Measurements from ENCODE around the gene APP. TPM values are rescaled to one million over a fixed set of nuclear protein-coding genes. Genes with fewer than 3 reads are reported as not detected.
A peak's percentile ranks its signal among the peaks of the same experiment; 100 is the strongest.

The APP gene
- total and polyA plus RNA-seq, 4 donors = 86.9 to 414 (median 367) TPM

GRCh38 chr21:26099610-26100219 is 70.9 kb downstream of the APP start:
- peaks cover 0 to 17% (median 8%) of the 10 kb centered on the region in 5 donors for H3K4me1 ChIP-seq (ENCODE audit: control insufficient read depth in 5 of 5, insufficient read depth in 5 of 5, low read length in 5 of 5)
- peak; percentile 61 to 90 (median 81) for DNase-seq
- no peak for TF ChIP-seq CTCF (IDR thresholded peaks at IDR 0.05; ENCODE audit: control extremely low read depth, extremely low read depth)

GRCh38 chr21:26098772-26099397 is 71.7 kb downstream of the APP start:
- no peaks in the 10 kb centered on the region for H3K27me3 ChIP-seq (ENCODE audit: control insufficient read depth in 3 of 3, insufficient read depth in 3 of 3, low read length in 2 of 3)
- H3K4me3 ChIP-seq = no peak overlapping the region
- TF ChIP-seq CTCF (IDR thresholded peaks at IDR 0.05; ENCODE audit: control extremely low read depth, extremely low read depth) = no peak
- no peak overlapping the region for H3K9ac ChIP-seq (ENCODE audit: insufficient read depth in 1 of 2, low read length in 2 of 2)
- WGBS, 2 donors = 83 to 84% methylated on average over 4 of the region's 4 CpGs
- peaks cover 0 to 4% (median 0%) of the 10 kb centered on the region in 4 donors for H3K9me3 ChIP-seq (ENCODE audit: control insufficient read depth in 4 of 4, insufficient read depth in 3 of 4, low read length in 3 of 4)
- peaks cover 0 to 3% (median under 1%) of the 10 kb centered on the region in 4 donors for H3K36me3 ChIP-seq (ENCODE audit: control insufficient read depth in 4 of 4, insufficient read depth in 4 of 4, low read length in 4 of 4)
- H3K27ac ChIP-seq (ENCODE audit: low read depth in 1 of 2, low read length in 1 of 2) = no peak overlapping the region
- no peak for DNase-seq
- ATAC-seq (ENCODE audit: insufficient read depth, low FRiP score) = no peak
- peaks cover 0 to 17% (median 8%) of the 10 kb centered on the region in 5 donors for H3K4me1 ChIP-seq (ENCODE audit: control insufficient read depth in 5 of 5, insufficient read depth in 5 of 5, low read length in 5 of 5)

More at GRCh38 chr21:26099610-26100219, 70.9 kb downstream of the APP start:
- Histone ChIP-seq H3K9me3 (ENCODE audit: control insufficient read depth in 4 of 4, insufficient read depth in 3 of 4, low read length in 3 of 4) (peaks cover 0 to 4% (median 0%) of the 10 kb centered on the region in 4 donors), H3K36me3 (ENCODE audit: control insufficient read depth in 4 of 4, insufficient read depth in 4 of 4, low read length in 4 of 4) (peaks cover 0 to 5% (median 2%) of the 10 kb centered on the region in 4 donors), H3K27ac (ENCODE audit: low read depth in 1 of 2, low read length in 1 of 2) (no peak overlapping the region), H3K9ac (ENCODE audit: insufficient read depth in 1 of 2, low read length in 2 of 2) (no peak overlapping the region), H3K4me3 (no peak overlapping the region), H3K27me3 (ENCODE audit: control insufficient read depth in 3 of 3, insufficient read depth in 3 of 3, low read length in 2 of 3) (no peaks in the 10 kb centered on the region)
- WGBS, 2 donors = 37 to 71% methylated on average over 7 of the region's 7 CpGs
- ATAC-seq (ENCODE audit: insufficient read depth, low FRiP score) = no peak

- ATAC-seq (ENCODE audit: insufficient read depth, low FRiP score) (no peak), DNase-seq (no peak)
- Histone ChIP-seq H3K27ac (ENCODE audit: low read depth in 1 of 2, low read length in 1 of 2) (no peak overlapping the region), H3K4me1 (ENCODE audit: control insufficient read depth in 5 of 5, insufficient read depth in 5 of 5, low read length in 5 of 5) (peaks cover 2 to 17% (median 8%) of the 10 kb centered on the region in 5 donors), H3K9ac (ENCODE audit: insufficient read depth in 1 of 2, low read length in 2 of 2) (no peak overlapping the region), H3K27me3 (ENCODE audit: control insufficient read depth in 3 of 3, insufficient read depth in 3 of 3, low read length in 2 of 3) (no peaks in the 10 kb centered on the region), H3K4me3 (no peak overlapping the region), H3K36me3 (ENCODE audit: control insufficient read depth in 4 of 4, insufficient read depth in 4 of 4, low read length in 4 of 4) (no peaks in the 10 kb centered on the region), H3K9me3 (ENCODE audit: control insufficient read depth in 4 of 4, insufficient read depth in 3 of 4, low read length in 3 of 4) (no peaks in the 10 kb centered on the region)
- 89 to 94% methylated on average over 4 of the region's 4 CpGs for WGBS, 2 donors
- no peak for TF ChIP-seq CTCF (IDR thresholded peaks at IDR 0.05; ENCODE audit: control extremely low read depth, extremely low read depth)
Observed at GRCh38 chr21:26097475-26097874, 73.1 kb downstream of the APP start.

Data from lung (tissue), 12 donors.